ENCODE results near the gene TENM4. TPM values are rescaled to one million over a fixed set of nuclear protein-coding genes. Genes with fewer than 3 reads are reported as not detected.

TENM4 gene
- total RNA-seq, 2 donors from 2014 or later, result 68.2 to 130 TPM

GRCh38 chr11:79083352-79083751, 357.5 kb downstream of the TENM4 start:
- Histone ChIP-seq H3K9me3 (ENCODE audit: control insufficient read depth, low read length) (no peaks in the 10 kb centered on the region), H3K4me3 (ENCODE audit: low read length) (no peak overlapping the region), H3K4me1 (ENCODE audit: control insufficient read depth, insufficient read depth, low read length) (peaks cover 34% of the 10 kb centered on the region), H3K9ac (ENCODE audit: extremely low read depth, low read length, poor library complexity, severe bottlenecking) (no peak overlapping the region), H3K27me3 (ENCODE audit: control insufficient read depth, insufficient read depth, low read length, poor library complexity, severe bottlenecking) (no peaks in the 10 kb centered on the region), H3K36me3 (ENCODE audit: control insufficient read depth, insufficient read depth, low read length) (no peaks in the 10 kb centered on the region), H3K27ac (ENCODE audit: low read depth, low read length) (peak overlapping the region; percentile 45)
- Mint-ChIP-seq H3K4me1 (peaks cover 45% of the 10 kb centered on the region), H3K27me3 (ENCODE audit: insufficient read depth) (no peaks in the 10 kb centered on the region), H3K36me3 (ENCODE audit: low read depth) (no peaks in the 10 kb centered on the region), H3K4me3 (no peak overlapping the region), H3K27ac (peak overlapping the region; percentile 55), H3K9me3 (no peaks in the 10 kb centered on the region)
- no peak for TF ChIP-seq CTCF (conservative IDR thresholded peaks at IDR 0.05)
- 85 to 95% methylated on average over 3 to 6 of the region's 6 CpGs for WGBS, 2 experiments (ENCODE audit: insufficient coverage in 1 of 2, insufficient read length in 1 of 2)
- DNase-seq, result no peak

GRCh38 chr11:79082907-79083306, 357.9 kb downstream of the TENM4 start:
- H3K36me3 ChIP-seq (ENCODE audit: control insufficient read depth, insufficient read depth, low read length), result no peaks in the 10 kb centered on the region
- no peak for DNase-seq
- peak overlapping the region; percentile 45 for H3K27ac ChIP-seq (ENCODE audit: low read depth, low read length)
- no peaks in the 10 kb centered on the region for H3K9me3 ChIP-seq (ENCODE audit: control insufficient read depth, low read length)
- H3K4me1 ChIP-seq (ENCODE audit: control insufficient read depth, insufficient read depth, low read length), result peaks cover 30% of the 10 kb centered on the region
- Mint-ChIP-seq H3K27me3 (ENCODE audit: insufficient read depth) (no peaks in the 10 kb centered on the region), H3K27ac (peak overlapping the region; percentile 55), H3K36me3 (ENCODE audit: low read depth) (peaks cover under 1% of the 10 kb centered on the region), H3K4me1 (peaks cover 40% of the 10 kb centered on the region), H3K4me3 (no peak overlapping the region), H3K9me3 (no peaks in the 10 kb centered on the region)
- no peaks in the 10 kb centered on the region for H3K27me3 ChIP-seq (ENCODE audit: control insufficient read depth, insufficient read depth, low read length, poor library complexity, severe bottlenecking)
- H3K9ac ChIP-seq (ENCODE audit: extremely low read depth, low read length, poor library complexity, severe bottlenecking), result no peak overlapping the region
- TF ChIP-seq CTCF (conservative IDR thresholded peaks at IDR 0.05), result no peak
- 82 to 89% methylated on average over 7 of the region's 7 CpGs for WGBS, 2 experiments (ENCODE audit: insufficient coverage in 1 of 2, insufficient read length in 1 of 2)
- H3K4me3 ChIP-seq (ENCODE audit: low read length), result no peak overlapping the region

GRCh38 chr11:79082280-79082679, 358.6 kb downstream of the TENM4 start:
- Mint-ChIP-seq H3K27me3 (ENCODE audit: insufficient read depth) (no peaks in the 10 kb centered on the region), H3K27ac (no peak overlapping the region), H3K4me3 (no peak overlapping the region), H3K4me1 (peaks cover 34% of the 10 kb centered on the region), H3K36me3 (ENCODE audit: low read depth) (peaks cover 6% of the 10 kb centered on the region), H3K9me3 (no peaks in the 10 kb centered on the region)
- DNase-seq, result no peak
- TF ChIP-seq CTCF (conservative IDR thresholded peaks at IDR 0.05), result no peak
- Histone ChIP-seq H3K27ac (ENCODE audit: low read depth, low read length) (peak overlapping the region; percentile 45), H3K27me3 (ENCODE audit: control insufficient read depth, insufficient read depth, low read length, poor library complexity, severe bottlenecking) (no peaks in the 10 kb centered on the region), H3K4me1 (ENCODE audit: control insufficient read depth, insufficient read depth, low read length) (peaks cover 25% of the 10 kb centered on the region), H3K4me3 (ENCODE audit: low read length) (no peak overlapping the region), H3K9me3 (ENCODE audit: control insufficient read depth, low read length) (no peaks in the 10 kb centered on the region), H3K36me3 (ENCODE audit: control insufficient read depth, insufficient read depth, low read length) (no peaks in the 10 kb centered on the region), H3K9ac (ENCODE audit: extremely low read depth, low read length, poor library complexity, severe bottlenecking) (no peak overlapping the region)
- 90 to 92% methylated on average over 2 to 4 of the region's 4 CpGs for WGBS, 2 experiments (ENCODE audit: insufficient coverage in 1 of 2, insufficient read length in 1 of 2)

Measured in endodermal cell (in vitro differentiated cells).